ENCODE data around the gene HCN1.
A peak's percentile ranks its signal among the peaks of the same experiment; 100 is the strongest.
"Not testable (repeated sequence)": the region's sequence is repeated elsewhere in the genome, so short reads cannot be mapped to it uniquely, and the experiment has no call there.

HCN1 gene

DNA sequence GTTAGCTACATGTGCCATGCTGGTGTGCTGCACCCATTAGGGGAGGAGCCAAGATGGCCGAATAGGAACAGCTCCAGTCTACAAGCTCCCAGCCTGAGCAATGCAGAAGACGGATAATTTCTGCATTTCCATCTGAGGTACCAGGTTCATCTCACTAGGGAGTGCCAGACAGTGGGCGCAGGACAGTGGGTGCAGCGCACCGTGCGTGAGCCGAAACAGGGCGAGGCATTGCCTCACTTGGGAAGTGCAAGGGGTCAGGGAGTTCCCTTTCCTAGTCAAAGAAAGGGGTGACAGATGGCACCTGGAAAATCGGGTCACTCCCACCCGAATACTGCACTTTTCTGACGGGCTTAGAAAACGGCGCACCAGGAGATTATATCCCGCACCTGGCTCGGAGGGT, 251.3 kb downstream of the HCN1 start:
- intact Hi-C loops (cut with DNase I): not testable (repeated sequence)
- peak in 1 of 10 donors; percentile 44 for DNase-seq

DNA sequence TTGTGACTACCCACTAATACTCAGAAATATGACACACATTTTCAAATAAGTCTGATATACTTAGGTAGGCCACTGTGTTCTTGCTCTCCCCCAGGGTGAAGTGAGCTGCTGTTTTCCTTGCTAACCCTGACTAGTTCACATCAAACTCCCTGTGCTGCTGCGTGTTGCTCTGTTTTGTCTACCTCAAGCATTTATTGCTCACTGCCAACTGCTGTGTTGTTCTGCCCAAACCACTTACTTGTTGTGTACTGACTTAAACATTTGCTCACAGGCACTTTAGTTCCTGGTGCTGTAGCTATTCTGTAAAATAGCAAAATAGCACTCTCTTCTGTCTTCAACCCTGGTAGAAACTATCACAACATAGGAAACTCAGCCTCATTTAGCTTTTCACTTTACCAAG, 255.7 kb downstream of the HCN1 start:
- peak in 1 of 10 donors; percentile 50 for DNase-seq
- intact Hi-C loops (cut with DNase I): no loop called here

DNA sequence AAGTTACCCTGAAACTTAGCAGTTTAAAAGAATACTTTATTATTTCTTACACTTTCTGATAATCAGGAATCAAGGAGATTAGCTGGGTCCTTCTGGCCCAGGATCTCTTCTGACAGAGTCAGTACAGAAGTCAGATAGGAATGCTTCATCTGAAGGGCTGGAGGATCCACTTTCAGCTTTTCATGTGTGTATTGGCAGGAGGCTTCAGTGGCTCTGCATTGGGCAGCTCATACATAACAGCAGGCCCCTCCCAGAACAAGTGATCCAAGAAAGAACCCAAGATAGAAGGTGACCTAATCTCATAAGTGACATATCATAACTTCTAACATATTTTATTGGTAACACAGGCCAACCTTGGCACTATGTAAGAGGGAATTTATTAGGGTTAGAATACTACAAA, 258.4 kb downstream of the HCN1 start:
- no peak for DNase-seq
- intact Hi-C loops (cut with DNase I): no loop called here

DNA sequence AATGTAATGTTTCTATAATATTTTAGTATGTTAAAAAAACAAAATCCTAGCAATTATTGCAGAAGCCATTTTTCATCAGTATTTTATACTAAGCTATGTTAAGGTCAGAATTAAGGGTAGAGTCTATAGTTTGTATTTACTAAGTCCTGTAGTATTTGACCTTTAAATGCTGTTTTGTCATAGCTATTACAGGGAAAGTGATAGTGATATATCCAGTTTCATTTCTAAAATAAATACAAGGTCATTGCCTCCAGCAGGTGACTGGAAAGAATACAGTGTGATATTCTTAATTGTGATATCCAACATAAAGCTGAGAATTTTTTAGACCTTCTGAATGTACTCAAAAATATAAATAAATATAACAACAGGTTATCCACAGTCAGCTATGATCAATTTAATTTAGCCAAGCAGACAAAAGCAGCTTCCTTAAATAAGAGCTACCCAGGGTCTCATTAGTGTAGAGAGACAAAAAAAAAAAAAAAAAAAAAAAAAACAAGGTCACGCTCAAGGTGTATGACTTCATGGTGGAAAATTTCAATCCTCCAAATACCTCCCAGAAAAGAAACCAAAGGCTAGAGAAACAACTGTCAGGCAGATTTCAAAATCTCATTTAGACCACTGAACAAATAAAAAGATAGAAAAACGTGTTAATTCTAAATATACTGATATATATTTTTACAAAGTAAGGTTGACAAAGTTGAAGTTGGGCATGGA, 278.7 kb downstream of the HCN1 start:
- no peak for DNase-seq
- intact Hi-C loops (cut with DNase I): no loop called here

DNA sequence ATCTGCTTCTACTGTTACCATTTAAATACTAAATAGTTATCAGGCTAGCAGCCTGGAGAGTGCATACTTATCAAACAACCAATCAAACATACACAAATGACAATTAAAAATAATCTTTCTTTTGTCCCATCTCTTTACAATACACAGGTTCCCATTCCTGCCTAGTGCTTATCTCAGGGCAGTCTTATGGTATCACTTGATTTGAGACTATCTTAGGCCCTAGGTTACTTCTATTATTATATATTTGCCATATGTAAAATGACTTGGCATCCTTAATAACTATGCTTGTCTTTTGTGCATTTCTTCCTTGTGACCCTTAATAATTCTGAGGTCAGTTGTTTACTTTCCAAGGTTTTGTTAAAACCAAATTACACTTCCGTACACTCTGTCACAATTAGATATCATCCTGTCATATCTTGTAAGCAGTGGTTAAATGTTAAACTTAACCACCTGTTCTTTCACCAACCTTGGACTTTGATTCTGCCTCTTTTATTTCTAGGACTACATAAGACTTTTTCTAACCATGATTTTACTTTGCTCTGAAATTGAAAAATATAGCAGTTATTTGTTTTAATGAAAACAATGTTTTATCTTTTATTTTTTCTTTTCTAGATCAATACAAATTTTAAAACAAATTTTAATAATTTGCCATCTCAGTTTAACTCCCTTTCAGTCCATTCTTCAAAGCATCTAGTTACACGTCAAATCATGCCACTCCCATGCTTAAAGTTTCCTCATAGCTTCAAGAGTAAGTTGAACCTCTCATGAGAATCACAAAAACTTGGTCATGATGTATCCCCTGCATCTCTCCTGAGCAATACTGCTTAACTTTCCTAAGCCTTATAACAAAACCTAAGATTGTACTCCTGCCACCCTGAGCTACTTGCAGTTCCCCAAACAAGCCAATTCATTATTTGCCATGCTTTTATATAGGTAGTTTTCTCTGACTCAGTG, 281.3 kb downstream of the HCN1 start:
- DNase-seq: no peak

DNA sequence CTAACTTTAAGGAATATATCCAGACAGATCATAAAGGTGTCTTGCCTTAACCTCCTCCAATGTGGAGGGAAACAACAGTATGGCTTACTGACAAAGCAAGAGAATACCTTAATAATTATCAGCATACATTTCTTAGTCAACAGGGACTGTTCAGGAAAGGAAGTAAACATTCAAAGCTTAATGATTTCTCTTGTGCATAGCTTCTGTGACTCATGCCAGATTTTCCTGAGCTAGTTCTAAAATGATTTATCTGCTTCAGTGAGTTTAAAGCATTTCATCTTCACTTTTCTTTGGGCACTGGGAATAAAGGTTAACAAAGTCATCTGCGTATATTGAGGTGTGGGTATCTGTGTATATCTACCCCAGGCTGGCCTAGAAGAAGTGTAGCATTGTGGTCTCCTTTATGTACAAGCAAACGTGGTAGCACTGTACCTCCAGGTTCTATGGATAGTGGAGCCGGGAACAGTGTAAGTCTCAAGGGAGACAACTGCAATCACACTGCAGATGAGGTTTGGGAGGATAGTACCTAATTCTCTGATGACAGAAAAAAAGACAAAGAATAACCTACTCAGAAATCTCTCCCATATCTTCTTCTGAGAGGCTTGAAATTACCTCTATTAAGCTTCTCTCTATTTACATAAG, 284.1 kb downstream of the HCN1 start:
- intact Hi-C loops (cut with DNase I): no loop called here
- no peak for DNase-seq

More for the DNA sequence above, 281.3 kb downstream of the HCN1 start:
- intact Hi-C loops (cut with DNase I): no loop called here

DNA sequence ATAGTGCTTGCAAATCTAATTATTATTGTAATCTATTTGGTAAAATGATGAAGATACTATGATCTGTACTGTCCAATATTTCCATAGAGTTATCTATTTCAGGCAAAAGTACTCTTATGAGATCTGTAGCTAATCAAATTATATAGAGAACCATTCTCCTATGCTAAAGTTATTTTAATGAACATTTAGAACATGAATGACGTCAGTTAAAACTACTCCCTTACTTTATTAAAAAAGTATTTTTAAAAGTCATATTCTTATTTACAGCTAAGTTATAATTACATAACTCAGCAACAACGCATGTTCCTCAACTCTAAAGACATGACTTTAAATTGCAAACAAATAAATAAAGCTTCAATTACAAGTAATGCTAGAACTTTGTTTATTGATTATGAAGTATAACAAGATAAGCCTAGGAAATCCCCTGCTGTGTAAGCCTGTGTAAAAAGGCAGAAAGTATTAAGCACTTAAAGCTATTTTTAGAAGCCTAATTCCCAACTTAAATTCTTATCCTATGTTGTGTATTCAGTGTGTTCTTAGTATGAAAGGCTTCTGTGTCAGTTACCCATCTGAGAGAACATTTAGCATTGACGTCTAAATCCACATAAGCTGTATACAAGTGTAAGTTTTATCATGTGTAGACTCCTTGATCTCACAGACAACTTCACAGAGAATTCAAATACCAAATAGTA, 285.7 kb downstream of the HCN1 start:
- intact Hi-C loops (cut with DNase I): no loop called here
- no peak for DNase-seq

DNA sequence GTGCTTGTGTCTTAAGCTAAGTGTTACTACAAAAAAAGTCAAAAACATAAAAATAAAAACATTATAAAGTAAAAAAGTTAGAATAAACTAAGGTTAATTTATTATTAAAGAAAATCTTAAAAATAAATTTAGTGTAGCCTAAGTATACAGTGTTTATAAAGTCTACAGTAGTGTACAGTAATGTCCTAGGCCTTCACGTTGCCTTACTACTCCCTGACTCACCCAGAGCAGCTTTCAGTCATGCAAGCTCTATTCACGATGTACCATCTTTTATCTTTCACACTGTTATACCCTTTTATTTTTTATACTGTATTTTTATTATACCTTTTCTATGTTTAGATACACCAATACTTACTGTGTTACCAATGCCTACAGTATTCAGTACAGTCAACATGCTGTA, 288.1 kb downstream of the HCN1 start:
- no peak for DNase-seq
- intact Hi-C loops (cut with DNase I): no loop called here

DNA sequence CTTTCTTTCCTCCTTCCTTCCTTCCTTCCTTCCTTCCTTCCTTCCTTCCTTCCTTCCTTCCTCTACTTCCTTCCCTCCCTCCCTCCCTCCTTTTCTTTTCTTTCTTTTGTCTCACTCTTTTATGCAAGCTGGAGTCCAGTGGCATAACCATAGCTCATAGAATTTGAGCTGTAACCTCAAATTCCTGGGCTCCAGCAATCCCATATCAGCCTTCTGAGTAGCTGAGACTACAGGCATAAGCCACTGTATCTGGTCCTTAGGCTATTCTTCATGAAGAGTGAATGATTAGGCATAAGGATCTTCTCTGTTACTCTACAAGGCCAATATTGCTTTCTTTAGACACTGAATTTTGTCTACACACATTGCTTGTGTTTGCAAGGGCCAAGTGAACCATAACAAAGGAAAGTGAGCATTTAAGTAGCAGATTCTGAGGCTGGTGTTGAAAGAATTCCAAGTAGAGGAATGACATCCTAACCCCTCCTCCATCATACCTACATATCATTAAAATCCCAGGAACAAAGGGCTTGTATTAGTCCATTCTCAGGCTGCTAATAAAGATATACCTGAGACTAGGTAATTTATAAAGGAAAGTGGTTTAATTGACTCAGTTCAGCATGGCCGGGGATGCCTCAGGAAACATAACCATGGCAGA, 293.2 kb downstream of the HCN1 start:
- intact Hi-C loops (cut with DNase I): no loop called here
- no peak for DNase-seq

DNA sequence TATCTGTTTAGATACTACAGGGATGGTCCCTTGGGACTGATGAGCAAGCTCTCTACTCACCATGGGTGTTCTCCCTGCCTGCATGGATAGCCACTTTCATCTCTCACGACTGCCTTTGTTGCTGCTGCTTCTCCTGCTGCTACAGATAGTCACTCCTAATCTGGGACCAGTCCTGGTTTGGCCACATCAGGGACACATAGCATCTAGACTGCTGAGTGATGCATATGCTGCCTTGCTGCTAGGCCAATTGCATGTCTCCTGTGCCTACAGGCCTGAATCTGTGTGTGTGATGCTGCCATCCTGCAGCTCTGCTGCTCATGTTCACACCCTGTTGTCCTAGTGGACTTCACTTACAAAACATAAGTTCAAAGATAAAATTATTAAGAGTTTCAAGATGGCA, 297.1 kb downstream of the HCN1 start:
- DNase-seq: peak in 3 of 10 donors; percentile 4 to 63 (median 54)
- intact Hi-C loops (cut with DNase I): no loop called here

DNA sequence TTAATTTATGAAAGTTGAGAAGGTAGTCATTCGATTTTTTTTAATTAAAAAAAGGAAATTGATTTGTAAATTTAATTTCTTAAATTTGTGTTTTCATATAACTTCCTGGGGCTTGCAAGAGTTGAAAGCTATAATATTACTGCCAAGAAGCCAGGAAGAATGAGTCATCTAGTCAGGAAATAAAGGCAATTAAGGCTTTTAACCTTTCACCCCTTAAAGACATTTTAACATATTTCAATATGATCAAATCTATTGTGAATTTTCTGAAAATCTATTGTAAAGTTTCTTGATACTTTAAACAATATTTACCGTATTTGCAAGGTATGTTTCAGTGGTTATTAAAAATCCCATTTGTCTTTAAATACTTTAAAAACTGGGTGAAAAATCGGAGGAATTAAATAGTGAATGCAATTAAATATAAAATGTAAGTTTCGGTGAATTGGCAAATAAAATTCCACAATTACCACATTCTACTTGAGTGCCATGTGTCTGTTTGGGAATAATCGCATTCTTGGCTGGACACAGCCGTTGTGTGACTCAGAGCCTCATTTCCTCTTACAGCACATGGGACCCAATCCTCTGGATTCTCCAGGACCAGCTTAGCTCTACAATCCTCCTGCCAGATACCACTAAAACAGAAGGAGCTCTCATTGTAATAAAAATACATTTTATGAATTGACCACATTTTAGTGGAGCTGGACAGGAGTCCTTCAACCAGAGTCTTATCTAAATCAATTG, 310.7 kb downstream of the HCN1 start:
- intact Hi-C loops (cut with DNase I): no loop called here
- DNase-seq: no peak

DNA sequence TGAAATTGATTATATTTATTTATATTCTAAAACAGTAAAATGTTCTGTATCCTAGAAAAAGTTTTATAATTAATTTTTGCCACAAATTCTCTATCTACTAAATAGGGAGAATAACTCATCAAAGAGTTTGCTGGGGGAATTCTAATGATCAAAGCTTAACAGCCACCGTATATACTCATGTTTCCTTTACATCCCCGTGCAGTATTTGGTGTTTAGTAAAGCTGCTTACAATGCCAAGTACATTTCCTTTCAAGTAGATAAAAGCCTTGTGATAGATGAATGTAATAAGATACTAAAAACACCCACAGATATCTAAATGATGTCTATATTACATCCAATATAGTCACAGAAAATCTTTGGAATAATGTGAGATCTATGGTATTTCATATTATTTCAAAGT, 312.2 kb downstream of the HCN1 start:
- DNase-seq: no peak
- intact Hi-C loops (cut with DNase I): no loop called here

DNA sequence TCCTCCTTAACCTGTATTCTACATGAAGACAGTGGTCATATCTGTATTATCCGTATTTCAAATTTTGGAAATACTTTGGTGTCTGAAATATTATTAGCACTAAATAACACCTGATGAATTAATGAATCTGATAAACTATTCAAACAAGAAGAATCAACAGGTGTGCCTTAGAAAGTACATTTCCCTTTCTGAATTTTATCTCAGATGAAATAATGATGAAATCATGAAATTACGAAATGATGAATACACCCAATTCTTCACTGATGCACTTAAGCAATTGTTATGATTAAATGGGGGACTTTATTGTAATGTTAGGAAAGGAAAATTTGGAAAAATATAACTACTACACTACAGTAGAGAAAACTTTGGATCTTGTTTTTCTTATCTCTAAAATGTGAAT, 313.6 kb downstream of the HCN1 start:
- intact Hi-C loops (cut with DNase I): no loop called here

DNA sequence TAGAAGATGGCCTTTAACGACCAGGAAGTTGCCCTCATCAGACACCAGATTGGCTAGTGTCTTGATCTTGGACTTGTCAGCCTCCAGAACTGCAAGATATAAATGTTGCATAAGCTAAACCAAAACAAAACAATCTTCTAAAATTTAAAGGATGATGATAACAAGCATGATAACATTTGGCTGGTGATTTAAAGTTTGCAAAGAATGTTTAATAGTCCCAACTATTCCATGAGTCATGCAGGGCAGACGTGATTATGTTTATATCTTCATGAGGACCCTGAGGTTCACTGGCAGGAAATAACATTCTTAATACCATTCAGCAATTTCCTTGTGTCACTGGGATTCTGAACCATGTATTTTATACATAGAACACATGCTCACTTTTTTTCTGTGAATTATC, 319.8 kb downstream of the HCN1 start:
- intact Hi-C loops (cut with DNase I): no loop called here
- no peak for DNase-seq

More for the DNA sequence above, 313.6 kb downstream of the HCN1 start:
- DNase-seq: no peak

DNA sequence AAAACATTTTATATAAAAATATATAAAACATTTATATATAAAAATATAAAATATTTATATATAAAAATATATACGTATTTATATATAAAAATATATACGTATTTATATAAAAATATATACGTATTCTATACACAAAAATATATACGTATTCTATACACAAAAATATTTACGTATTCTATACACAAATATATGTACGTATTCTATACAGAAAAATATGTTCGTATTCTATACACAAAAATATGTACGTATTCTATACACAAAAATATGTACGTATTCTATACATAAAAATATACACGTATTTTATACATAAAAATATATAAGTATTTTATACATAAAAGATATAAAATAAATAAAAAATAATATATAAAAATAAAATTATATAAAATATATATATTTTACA, 323.6 kb downstream of the HCN1 start:
- intact Hi-C loops (cut with DNase I): no loop called here
- DNase-seq: no peak

DNA sequence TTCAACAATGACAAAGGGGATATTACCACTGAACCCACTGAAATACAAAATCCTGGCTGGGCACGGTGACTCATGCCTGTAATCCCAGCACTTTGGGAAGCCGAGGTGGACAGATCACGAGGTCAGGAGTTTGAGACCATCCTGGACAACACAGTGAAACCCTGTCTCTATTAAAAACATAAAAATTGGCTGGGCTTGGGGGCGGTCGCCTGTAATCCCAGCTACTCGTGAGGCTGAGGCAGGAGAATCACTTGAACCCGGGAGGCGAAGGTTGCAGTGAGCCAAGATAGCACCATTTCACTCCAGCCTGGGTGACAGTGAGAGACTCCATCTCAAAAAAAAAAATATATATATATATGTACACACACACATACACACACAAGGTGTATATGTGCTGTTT, 324.8 kb downstream of the HCN1 start:
- intact Hi-C loops (cut with DNase I): not testable (repeated sequence)
- peak in 1 of 10 donors; percentile 57 for DNase-seq

DNA sequence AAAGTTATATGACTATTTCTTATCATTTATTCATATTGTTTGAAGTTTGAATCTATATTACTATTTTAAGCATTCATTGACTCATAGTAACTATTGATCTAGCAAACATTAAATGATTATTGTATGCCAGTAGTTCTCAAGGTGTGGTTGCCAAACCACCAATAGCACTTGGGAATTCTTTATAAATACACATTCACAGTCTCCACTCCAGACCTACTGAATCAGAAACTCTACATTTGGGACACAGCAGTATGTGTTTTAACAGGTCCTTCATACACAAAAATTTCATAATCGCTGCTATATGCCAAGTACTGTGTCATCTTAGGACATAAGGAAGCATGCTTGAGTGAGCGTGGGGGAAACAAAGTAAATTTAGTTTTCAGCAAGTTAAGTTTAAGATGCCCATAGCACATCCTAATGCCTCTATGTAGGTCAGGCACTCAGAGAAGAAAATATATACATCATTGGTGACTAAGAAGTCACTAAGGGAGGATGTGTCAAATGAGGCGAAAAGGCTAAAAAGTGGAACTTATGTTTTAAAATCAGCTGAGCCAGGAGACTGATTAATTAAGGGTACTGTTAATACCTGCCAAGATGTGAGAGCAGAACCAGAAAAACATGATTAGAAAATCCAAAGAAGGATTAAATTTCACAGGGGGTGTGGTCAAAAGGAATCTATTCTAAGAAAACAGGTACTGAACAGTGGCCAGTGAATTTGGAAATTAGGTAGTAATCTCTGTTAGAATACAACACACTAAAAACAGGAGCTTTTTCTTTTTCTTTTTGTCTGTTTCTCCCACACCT, 340.8 kb downstream of the HCN1 start:
- intact Hi-C loops (cut with DNase I): no loop called here
- DNase-seq: no peak

DNA sequence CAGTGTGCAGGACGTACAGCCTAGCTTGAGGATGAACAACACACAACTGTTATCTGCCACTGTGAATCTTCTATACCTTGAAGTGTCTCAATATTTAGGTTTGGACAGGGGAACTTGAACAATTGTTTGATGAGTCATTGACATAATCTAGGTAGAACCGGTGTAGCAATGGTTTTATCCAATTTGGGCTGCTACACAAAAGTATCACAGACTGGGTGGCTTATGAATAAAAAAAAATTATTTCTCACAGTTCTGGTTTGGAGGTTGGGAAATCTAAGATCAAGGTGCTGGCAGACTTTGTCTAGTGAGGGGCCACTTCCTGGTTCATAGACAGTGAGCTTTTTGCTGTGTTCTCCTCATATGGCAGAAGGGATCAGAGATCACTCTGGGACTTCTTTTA, 359.7 kb downstream of the HCN1 start:
- intact Hi-C loops (cut with DNase I): no loop called here
- DNase-seq: no peak

DNA sequence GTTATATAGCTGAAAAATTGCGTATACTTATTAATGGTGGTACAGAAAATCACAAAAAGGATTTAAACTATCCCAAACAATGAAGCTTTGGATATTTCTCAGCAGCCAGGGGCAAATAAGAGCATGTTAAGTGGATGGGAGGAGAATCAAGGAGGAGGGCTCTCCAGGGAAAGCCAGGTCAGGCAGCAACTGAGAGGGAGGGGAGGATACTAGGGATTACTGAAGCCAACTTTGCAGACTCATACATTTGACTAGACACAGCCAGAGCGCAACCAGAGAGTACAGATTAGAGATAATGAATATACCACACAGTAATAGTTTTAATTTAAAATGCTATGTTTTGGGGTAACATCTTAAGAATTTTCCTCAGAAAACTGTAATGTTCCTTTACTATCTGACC, 360.2 kb downstream of the HCN1 start:
- intact Hi-C loops (cut with DNase I): no loop called here
- DNase-seq: no peak
